ENCODE data around the gene NUDT13. TPM values are rescaled to one million over a fixed set of nuclear protein-coding genes. Genes with fewer than 3 reads are reported as not detected.
"Not testable (repeated sequence)": the region's sequence is repeated elsewhere in the genome, so short reads cannot be mapped to it uniquely, and the experiment has no call there.

The NUDT13 gene
- total RNA-seq, 1 donor from 2014 or later = 8.4 TPM

- DNase-seq (ENCODE audit: low spot score) = no peak
These were observed 11.1 kb upstream of the NUDT13 start for GRCh38 chr10:73099141-73099540.

- DNase-seq (ENCODE audit: low spot score) = no peak
These were observed 4.0 kb upstream of the NUDT13 start for GRCh38 chr10:73106301-73106700.

- DNase-seq (ENCODE audit: low spot score) = not testable (repeated sequence)
These were observed 1.0 kb upstream of the NUDT13 start for GRCh38 chr10:73109248-73109652.

GRCh38 chr10:73112032-73112431 lies 1.8 kb downstream of the NUDT13 start:
- DNase-seq (ENCODE audit: low spot score) = not testable (repeated sequence)

GRCh38 chr10:73113551-73113950 lies 3.3 kb downstream of the NUDT13 start:
- no peak for DNase-seq (ENCODE audit: low spot score)

- no peak for DNase-seq (ENCODE audit: low spot score)
These were observed 5.8 kb downstream of the NUDT13 start for GRCh38 chr10:73116017-73116416.

- no peak for DNase-seq (ENCODE audit: low spot score)
These were observed 7.9 kb downstream of the NUDT13 start for GRCh38 chr10:73117976-73118743.

- no peak for DNase-seq (ENCODE audit: low spot score)
These were observed 9.2 kb downstream of the NUDT13 start for GRCh38 chr10:73119457-73119856.

GRCh38 chr10:73119952-73120351 lies 9.7 kb downstream of the NUDT13 start:
- DNase-seq (ENCODE audit: low spot score) = no peak

GRCh38 chr10:73126343-73126742 lies 16.1 kb downstream of the NUDT13 start:
- DNase-seq (ENCODE audit: low spot score) = no peak

GRCh38 chr10:73131301-73131700 lies 21.0 kb downstream of the NUDT13 start:
- no peak for DNase-seq (ENCODE audit: low spot score)

- DNase-seq (ENCODE audit: low spot score) = no peak
These were observed 21.8 kb downstream of the NUDT13 start for GRCh38 chr10:73131913-73132686.

- DNase-seq (ENCODE audit: low spot score) = no peak
These were observed 24.5 kb downstream of the NUDT13 start for GRCh38 chr10:73134727-73135126.

GRCh38 chr10:73136627-73137026 lies 26.4 kb downstream of the NUDT13 start:
- DNase-seq (ENCODE audit: low spot score) = no peak

- no peak for DNase-seq (ENCODE audit: low spot score)
These were observed 29.0 kb downstream of the NUDT13 start for GRCh38 chr10:73139251-73139650.

GRCh38 chr10:73141603-73142002 lies 31.3 kb downstream of the NUDT13 start:
- no peak for DNase-seq (ENCODE audit: low spot score)

- DNase-seq (ENCODE audit: low spot score) = not testable (repeated sequence)
These were observed 40.6 kb downstream of the NUDT13 start for GRCh38 chr10:73150633-73151413.

- no peak for DNase-seq (ENCODE audit: low spot score)
These were observed 41.8 kb downstream of the NUDT13 start for GRCh38 chr10:73152009-73152408.

GRCh38 chr10:73156054-73156453 lies 45.8 kb downstream of the NUDT13 start:
- no peak for DNase-seq (ENCODE audit: low spot score)

- DNase-seq (ENCODE audit: low spot score) = peak; percentile 58
These were observed 48.9 kb downstream of the NUDT13 start for GRCh38 chr10:73159038-73159648.

- DNase-seq (ENCODE audit: low spot score) = no peak
These were observed 50.8 kb downstream of the NUDT13 start for GRCh38 chr10:73161079-73161478.

- no peak for DNase-seq (ENCODE audit: low spot score)
These were observed 51.4 kb downstream of the NUDT13 start for GRCh38 chr10:73161662-73162061.

All from umbilical cord (tissue), 2 donors.